Measurements from ENCODE around the gene PBX1. TPM values are rescaled to one million over a fixed set of nuclear protein-coding genes. Genes with fewer than 3 reads are reported as not detected.

Gene PBX1
- total RNA-seq, 2 experiments from 2014 or later: not detected

- no peaks in the 10 kb centered on the region for H3K36me3 Mint-ChIP-seq (ENCODE audit: low read depth)
- ATAC-seq (no peak), DNase-seq (no peak)
- POLR2A ChIA-PET: no interaction called here
- H3K9me3 Mint-ChIP-seq: no peaks in the 10 kb centered on the region
- CTCF ChIA-PET: no interaction called here
- peaks cover 2% of the 10 kb centered on the region for H3K27me3 Mint-ChIP-seq
- H3K4me1 Mint-ChIP-seq (ENCODE audit: low read depth): no peaks in the 10 kb centered on the region
- H3K27ac Mint-ChIP-seq: no peak overlapping the region
- intact Hi-C loops (cut with micrococcal nuclease): no loop called here
- TF ChIP-seq CTCF (IDR thresholded peaks at IDR 0.05): no peak
- no peak overlapping the region for H3K4me3 Mint-ChIP-seq
Measured at GRCh38 chr1:164687777-164688176, 128.8 kb downstream of the PBX1 start.

GRCh38 chr1:164688791-164689190 is 129.8 kb downstream of the PBX1 start:
- peaks cover 2% of the 10 kb centered on the region for H3K27me3 Mint-ChIP-seq
- H3K36me3 Mint-ChIP-seq (ENCODE audit: low read depth): no peaks in the 10 kb centered on the region
- no peak overlapping the region for H3K4me3 Mint-ChIP-seq
- no peak for TF ChIP-seq CTCF (IDR thresholded peaks at IDR 0.05)
- no peaks in the 10 kb centered on the region for H3K4me1 Mint-ChIP-seq (ENCODE audit: low read depth)
- ATAC-seq: no peak
- ChIA-PET CTCF (no interaction called here), POLR2A (no interaction called here)
- H3K9me3 Mint-ChIP-seq: no peaks in the 10 kb centered on the region
- no peak overlapping the region for H3K27ac Mint-ChIP-seq
- DNase-seq: no peak
- intact Hi-C loops (cut with micrococcal nuclease): no loop called here

GRCh38 chr1:164689672-164690511 is 130.9 kb downstream of the PBX1 start:
- no peak overlapping the region for H3K27ac Mint-ChIP-seq
- no peak for TF ChIP-seq CTCF (IDR thresholded peaks at IDR 0.05)
- H3K27me3 Mint-ChIP-seq: peaks cover 2% of the 10 kb centered on the region
- ATAC-seq (no peak), DNase-seq (no peak)
- CTCF ChIA-PET: no interaction called here
- no peak overlapping the region for H3K4me3 Mint-ChIP-seq
- intact Hi-C loops (cut with micrococcal nuclease): no loop called here
- H3K4me1 Mint-ChIP-seq (ENCODE audit: low read depth): no peaks in the 10 kb centered on the region
- POLR2A ChIA-PET: interaction anchor here (0.9 kb wide), 1 partner anchor 27 kb away, joined by 3 read pairs; no protein-coding TSS in a partner anchor
- no peaks in the 10 kb centered on the region for H3K9me3 Mint-ChIP-seq
- H3K36me3 Mint-ChIP-seq (ENCODE audit: low read depth): no peaks in the 10 kb centered on the region

GRCh38 chr1:164692420-164692819 is 133.4 kb downstream of the PBX1 start:
- no peak for DNase-seq
- Mint-ChIP-seq H3K27me3 (no peaks in the 10 kb centered on the region), H3K36me3 (ENCODE audit: low read depth) (no peaks in the 10 kb centered on the region), H3K4me3 (no peak overlapping the region), H3K9me3 (no peaks in the 10 kb centered on the region), H3K27ac (no peak overlapping the region), H3K4me1 (ENCODE audit: low read depth) (no peaks in the 10 kb centered on the region)
- no peak for ATAC-seq
- ChIA-PET POLR2A (no interaction called here), CTCF (no interaction called here)
- intact Hi-C loops (cut with micrococcal nuclease): no loop called here
- no peak for TF ChIP-seq CTCF (IDR thresholded peaks at IDR 0.05)

- Mint-ChIP-seq H3K27me3 (no peaks in the 10 kb centered on the region), H3K4me3 (no peak overlapping the region), H3K36me3 (ENCODE audit: low read depth) (no peaks in the 10 kb centered on the region), H3K4me1 (ENCODE audit: low read depth) (no peaks in the 10 kb centered on the region), H3K9me3 (no peaks in the 10 kb centered on the region), H3K27ac (no peak overlapping the region)
- ChIA-PET POLR2A (no interaction called here), CTCF (no interaction called here)
- DNase-seq: no peak
- no peak for ATAC-seq
- TF ChIP-seq CTCF (IDR thresholded peaks at IDR 0.05): no peak
- intact Hi-C loops (cut with micrococcal nuclease): no loop called here
Measured at GRCh38 chr1:164693564-164694359, 134.8 kb downstream of the PBX1 start.

Data from activated CD8-positive, alpha-beta T cell treated with anti-CD3 and anti-CD28 coated beads for 36 hours (primary cell).